22Rv1 (cell line): ENCODE measurements around the gene AGAP1.

Experiments
- ZFX ChIP-seq: fragments of 450-650 bp; IDR thresholded peaks from 2 replicates; pipeline ENCODE4 v1.6.1; 2017; ENCODE audit warnings: antibody characterized with exemption, borderline replicate concordance
- TF ChIP-seq, protein P1 (sequence below): fragments of 450-650 bp; IDR thresholded peaks from 2 replicates; pipeline ENCODE4 v1.5.1; 2017; ENCODE audit warnings: mild to moderate bottlenecking

DNA sequence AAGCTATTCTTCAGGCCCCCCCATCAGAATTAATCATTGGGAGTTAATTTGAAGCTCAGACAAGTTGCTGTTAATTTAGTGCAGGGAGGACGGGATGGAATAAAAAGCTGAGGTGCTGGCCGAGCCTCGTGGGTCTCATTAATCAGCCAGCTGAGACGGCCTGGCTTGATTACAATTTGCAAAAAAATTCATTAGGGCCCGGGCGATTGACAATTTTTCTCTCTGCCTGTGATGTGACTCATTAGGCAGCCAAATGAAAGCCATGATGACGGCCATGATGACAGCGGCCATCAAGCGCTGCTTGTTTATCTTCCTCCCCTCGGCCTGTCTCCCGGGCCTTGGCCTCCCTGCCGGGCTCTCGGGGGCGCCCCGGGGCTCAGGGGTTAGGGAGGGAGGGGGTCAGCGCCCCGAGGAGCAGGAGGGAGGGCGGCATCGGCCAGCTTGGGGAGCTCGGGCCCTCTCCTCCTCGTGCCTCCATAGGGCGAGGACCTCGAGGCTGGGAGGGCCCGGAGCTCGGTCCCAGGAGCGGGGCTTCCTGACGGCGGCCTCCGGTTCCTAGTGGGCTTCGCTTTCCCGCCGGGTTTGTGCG is 669.1 kb downstream of the AGAP1 start:
- TF ChIP-seq, protein P1, sequence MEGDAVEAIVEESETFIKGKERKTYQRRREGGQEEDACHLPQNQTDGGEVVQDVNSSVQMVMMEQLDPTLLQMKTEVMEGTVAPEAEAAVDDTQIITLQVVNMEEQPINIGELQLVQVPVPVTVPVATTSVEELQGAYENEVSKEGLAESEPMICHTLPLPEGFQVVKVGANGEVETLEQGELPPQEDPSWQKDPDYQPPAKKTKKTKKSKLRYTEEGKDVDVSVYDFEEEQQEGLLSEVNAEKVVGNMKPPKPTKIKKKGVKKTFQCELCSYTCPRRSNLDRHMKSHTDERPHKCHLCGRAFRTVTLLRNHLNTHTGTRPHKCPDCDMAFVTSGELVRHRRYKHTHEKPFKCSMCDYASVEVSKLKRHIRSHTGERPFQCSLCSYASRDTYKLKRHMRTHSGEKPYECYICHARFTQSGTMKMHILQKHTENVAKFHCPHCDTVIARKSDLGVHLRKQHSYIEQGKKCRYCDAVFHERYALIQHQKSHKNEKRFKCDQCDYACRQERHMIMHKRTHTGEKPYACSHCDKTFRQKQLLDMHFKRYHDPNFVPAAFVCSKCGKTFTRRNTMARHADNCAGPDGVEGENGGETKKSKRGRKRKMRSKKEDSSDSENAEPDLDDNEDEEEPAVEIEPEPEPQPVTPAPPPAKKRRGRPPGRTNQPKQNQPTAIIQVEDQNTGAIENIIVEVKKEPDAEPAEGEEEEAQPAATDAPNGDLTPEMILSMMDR: no peak
- TF ChIP-seq ZFX: no peak
